Posterior cingulate gyrus (tissue), 11 donors: ENCODE results near the gene DPF1.

Experiments used
- DNase-seq, 10 donors: peaks; one replicate each; pipeline versions ENCODE4 v3.0.0 to v3.0.0-alpha.2; 2020 to 2021; ENCODE audit warnings: mixed read lengths in 3 of 10
- intact Hi-C: fragments of 100-400 bp; cut with DNase I; formaldehyde crosslinking; loops from one replicate; pipeline ENCODE4 v1.15.1; 2023

DPF1 gene

DNA sequence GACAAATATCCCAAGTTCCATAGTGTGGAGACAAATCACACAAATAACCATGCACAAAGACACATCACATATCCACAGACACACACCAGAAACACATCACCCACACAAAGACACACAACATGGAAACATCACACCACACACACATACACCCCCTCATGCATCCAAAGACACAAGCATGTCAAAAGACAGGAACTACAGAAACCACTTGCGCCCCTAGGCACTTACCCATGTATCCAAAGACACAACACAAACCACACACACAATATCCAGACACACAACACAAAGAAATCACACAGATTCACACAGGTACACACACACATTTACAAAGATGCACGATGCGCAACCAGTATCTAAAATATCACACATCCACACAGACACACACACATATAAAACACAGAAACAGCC lies 901 bp downstream of the DPF1 start:
- no peak for DNase-seq
- intact Hi-C loops = no loop called here

DNA sequence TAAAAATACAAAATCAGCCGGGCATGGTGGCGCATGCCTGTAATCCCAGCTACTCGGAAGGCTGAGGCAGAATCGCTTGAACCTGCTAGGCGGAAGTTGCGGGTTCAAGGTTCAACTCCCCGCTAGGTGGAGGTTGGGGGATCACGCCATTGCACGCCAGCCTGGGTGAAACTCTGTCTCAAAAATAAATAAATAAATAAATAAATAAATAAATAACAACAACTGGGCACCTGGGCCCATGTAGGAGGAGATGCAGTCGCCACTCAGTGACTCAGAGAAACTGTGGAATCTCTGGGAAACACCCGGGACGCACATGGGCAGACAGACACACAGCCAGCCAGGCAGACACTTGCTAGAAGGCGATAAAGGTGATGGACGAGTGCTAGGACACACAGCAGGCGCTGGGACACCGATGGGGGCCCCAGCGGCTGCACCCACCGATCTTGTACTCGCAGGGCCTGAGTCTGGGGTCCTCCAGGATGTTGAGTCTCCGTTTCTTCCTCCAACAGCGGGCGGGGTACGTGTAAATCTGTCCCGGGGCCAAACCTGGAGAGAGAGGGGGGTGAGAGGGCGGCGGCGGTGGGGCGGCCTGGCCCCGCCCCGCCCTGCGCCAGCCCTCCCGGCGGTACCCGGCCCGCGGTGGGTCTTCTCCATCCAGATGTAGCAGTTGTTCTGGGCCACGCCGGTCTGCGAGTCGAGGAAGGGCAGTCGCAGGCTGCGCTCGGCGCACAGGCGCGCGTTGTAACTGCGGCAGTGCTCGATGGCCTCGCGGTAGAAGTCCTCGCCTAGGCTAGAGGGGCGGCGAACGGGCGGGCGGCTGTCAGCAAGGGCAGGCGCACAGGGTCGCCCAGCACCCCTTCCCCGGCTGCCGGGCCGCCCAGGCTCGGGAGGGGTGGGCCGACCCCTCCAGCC lies 1.8 kb downstream of the DPF1 start:
- no peak for DNase-seq
- intact Hi-C loops = no loop called here

DNA sequence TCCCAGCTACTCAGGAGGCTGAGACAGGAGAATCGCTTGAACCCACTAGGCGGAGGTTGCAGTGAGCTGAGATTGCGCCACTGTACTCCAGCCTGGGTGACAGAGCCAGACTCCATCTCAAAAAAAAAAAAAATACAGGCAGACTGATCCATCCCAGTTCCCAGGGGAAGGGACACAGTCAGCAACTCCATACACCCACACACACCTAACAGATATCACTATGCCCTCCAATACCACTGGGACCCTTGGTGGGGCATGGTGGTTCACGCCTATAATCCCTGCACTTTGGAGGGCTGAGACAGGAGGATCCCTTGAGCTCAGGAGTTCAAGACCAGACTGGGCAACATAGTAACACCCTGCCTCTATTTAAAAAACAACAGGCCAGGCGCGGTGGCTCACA lies 2.6 kb downstream of the DPF1 start:
- DNase-seq = no peak
- intact Hi-C loops = no loop called here

DNA sequence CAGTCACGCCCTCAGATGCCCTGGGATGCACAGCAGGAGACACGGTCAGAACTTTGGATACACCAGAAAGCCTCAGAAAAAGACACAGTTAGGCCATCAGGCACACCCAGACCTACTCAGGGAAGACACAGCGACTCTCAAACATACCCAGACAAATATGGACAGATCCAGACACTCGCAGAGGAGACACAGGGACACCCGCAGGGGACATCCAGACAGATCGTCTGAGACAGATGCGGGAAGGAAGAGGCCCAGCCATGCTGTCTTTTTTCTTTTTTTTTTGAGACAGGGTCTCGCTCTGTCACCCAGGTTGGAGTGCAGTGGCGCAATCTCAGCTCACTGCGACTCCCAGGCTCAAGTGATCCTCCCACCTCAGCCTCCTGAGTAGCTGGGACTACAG lies 4.8 kb downstream of the DPF1 start:
- intact Hi-C loops = no loop called here

DNA sequence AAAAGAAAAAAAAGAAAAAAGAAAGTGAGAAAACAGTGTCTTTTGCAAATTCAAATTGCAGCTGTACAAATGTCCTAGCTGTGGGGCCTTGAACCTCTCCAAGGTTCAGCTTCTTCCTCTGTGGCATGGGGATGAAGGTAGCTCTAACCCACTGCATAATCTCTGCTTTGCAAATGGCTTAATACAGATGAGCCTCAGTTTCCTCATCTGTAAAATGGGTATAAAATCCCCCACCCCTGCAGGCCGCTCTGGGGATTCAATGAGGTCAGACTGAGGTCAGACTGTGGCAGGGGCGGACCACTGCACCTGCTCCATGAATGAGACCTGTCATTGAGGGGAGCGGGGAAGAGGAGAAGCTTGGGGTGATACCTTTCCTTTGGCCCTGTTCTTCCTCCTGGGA lies 5.8 kb downstream of the DPF1 start:
- DNase-seq = no peak
- intact Hi-C loops = no loop called here

More for the DNA sequence above, 4.8 kb downstream of the DPF1 start:
- no peak for DNase-seq

DNA sequence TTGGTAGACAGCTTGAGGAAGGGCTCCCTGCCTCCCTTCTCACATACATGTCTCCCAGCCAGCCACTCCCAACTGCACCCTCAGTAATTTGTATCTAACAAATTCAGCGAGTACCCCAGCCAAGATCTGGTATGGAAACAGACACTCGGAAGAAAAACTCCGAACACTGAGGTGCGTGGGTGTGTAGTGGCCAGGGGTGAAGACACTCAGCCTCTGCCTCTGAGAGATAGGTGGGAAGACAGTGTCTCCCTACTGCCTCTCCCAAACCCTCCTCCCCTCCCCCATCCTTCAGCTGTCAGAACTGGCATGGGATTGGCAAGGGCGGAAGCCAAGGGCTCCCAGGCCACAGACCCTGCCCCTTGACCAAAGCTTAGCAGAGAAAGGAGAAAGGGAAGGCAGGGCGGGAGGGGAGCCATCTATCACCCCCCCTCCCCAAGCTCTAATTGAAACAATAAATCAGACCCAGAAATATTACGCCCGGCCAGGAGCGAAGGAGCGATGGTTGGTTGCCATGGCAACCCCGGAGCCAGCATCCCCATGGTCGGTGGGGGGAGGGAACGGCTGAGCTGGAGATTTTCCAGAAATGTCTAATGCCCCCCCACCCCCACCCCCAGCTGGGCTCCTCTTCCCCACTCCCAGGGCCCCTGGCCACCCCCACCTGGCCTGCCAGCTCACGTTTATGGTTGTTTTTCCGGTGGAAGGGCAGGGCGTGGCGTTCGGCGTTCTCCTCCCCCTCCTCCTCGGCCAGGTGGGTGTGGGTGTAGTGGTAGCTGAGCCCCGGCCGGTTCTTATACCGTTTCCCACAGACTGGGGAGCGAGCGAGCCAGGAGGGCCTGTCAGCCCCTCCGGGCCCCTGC lies 7.0 kb downstream of the DPF1 start:
- intact Hi-C loops = no loop called here
- no peak for DNase-seq

DNA sequence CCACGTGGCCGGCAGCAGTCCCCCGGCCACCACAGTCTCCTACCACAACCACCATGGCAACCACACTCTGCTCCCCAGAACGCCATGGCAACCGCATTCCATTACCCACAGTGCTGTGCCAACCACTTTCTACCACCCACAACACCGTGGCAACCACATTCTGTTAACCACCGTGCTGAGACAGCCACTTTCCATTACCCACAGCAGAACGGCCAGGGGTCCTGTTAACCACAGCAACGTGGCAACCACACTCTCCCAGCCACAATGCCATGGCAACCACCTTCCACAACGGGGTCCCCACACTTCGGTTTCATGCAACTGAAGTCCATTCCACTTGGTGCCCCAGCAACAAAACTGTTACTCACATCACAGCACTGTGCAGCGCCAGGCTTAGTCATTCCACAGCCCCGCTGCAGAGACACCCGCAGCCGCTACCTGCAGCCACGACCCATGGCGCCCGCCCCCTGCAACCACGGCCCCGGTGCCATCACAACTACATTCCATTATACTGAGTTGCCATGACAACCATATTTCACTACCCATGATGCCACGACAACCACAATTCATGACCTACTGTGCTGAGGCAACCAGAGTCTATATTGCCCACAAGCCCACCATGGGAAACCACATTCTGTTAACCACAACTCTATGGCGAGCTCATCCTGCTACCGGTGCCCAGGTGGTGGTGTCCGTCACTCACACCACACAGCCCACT lies 10.0 kb downstream of the DPF1 start:
- intact Hi-C loops = no loop called here
- DNase-seq = peak in 8 of 10 donors; percentile 39 to 94 (median 70)

DNA sequence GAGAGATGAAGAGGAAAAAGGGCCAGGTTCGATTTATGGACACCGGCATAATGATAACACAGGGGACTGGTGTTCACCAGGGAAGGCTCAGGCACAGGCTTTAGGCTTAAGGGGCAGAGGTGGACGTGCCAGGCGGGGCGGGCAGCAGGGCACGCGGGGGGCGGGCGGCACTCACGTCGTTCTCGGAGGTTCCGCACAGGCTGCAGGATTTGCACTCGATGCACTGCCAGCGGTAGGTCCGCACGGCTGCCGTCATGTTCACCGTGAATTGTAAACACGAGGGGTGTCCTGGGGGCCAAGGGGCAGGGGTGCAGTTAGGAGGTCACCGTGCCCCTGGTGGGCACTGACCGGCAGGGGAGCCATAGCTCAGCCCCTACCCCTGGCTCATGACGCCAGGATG lies 10.6 kb downstream of the DPF1 start:
- intact Hi-C loops = no loop called here
- DNase-seq = no peak

DNA sequence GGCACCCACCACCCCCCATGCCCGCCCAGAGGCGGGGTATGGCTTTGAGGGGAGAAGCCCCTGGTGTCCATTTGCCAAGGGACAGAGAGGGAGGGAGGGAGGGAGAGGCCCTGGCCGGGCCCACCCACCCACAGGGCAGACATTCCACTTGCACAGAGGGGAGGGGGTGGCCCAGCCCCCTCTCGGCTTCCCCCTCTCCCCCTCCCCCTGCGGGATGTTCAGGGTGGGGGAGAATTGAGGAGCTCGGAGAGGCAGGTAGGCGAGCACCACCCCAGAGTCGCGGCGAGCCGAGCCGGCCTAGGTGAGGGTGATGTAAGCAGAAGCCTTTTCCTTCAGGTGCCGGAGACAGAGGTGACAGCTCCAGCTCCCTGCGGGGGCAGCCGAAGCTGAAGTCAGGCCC lies 12.3 kb downstream of the DPF1 start:
- intact Hi-C loops = no loop called here
- no peak for DNase-seq

DNA sequence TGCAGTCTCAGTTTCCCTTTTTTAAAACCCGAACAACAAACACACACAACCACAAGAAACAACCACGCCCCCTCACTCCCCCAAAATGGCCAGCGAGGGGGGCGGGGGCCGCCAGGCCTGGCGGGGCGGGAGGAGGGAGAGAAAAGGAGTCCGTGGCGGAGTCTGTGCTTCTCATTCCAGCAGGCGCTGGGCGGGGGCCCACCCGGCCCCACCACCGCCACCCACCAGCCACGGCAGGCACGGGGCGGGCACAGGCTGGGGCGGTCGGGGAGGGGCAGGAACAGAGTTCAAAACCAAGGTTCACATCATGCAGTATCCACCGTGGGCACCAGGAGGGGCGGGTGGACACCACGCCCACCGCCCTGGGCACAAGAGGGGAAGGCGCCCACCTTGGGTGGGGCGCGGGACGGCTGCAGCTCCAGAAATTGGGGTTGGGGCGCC lies 12.9 kb downstream of the DPF1 start:
- DNase-seq = no peak
- intact Hi-C loops = no loop called here

DNA sequence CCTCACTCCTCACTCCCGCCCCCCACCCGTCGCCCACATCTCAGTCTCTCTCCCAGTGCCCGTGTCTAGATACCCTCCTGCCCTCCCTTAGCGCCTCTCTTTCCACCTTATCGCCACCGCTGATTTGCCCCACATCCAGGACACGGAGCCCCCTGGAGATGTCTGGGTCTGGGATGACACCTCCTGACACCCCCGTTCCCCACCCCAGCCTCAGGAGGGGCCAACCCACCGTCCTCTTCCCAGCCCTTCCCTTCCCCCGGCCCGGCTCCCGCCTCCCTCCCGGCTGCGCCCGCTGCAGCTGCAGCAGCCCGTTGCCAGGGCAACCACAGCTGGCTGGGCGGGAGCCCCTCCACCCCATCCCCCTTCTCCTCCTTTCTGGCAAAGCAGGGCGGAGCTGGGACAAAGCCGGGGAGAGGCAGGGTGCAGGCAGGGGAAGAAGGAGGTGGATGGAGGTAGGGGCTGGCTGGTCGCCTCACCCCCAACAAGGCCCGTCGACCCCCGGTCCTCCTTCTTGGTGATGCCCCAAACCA lies 13.5 kb downstream of the DPF1 start:
- peak; percentile 75 to 98 (median 88) for DNase-seq
- intact Hi-C loops = no loop called here

DNA sequence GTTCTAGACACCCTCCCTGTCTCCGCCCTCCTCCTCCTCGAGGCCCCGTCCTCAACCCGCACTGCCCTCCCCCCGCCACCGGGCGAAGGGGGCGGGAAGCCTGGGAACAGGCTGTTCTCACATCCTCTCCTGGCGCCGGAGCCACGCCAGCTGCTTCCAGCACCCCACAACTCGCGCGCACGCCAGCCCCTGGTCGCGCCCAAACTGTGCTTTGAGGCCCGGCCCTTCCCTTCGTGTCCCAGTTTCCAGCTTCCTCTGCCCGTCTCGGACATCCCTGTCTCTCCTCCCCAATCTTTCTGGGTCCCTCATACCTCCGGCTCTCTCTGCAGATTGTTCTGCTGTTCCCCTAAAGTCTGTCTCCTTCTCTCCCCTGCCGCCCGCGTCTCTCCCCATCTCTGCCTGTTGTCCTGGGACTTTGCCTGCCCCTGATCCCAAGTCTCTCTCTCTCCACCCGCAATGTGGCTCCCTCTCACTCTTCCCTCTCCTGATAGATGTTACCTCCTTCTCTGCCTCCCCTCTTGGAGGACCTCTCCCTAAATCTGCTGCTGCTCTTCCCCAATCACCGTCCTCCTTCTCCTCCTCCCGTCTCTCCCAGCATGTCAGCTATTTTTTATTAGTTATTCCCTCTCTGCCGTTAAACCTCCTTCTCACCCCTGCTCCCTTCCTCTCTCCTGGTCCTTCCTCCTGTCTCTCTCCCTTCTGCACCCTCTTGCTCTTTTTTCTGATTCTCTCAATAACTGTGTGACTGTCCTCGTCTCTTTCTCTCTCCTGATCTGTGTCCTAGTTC lies 14.2 kb downstream of the DPF1 start:
- DNase-seq = peak; percentile 62 to 98 (median 87)
- intact Hi-C loops = no loop called here

DNA sequence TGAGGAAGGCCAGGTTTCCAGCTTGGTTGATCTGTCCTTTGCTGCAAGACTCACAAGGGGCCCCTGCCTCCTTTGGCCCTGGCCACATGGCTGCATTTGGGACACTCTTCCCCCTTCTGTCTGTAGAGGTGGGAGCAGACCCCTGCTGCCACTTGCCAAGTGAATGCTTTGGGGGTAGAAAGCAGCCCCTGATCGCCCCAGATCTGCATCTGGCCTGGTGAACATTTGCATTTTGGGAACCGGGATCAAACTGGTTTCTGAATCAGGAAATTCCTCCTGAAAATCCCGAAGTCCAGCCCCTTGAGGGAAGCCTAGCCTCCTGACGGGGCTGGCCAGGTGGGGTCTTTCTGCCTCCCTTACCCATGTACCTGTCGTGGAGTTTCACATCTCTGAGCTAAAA lies 14.9 kb downstream of the DPF1 start:
- intact Hi-C loops = no loop called here
- DNase-seq = no peak

DNA sequence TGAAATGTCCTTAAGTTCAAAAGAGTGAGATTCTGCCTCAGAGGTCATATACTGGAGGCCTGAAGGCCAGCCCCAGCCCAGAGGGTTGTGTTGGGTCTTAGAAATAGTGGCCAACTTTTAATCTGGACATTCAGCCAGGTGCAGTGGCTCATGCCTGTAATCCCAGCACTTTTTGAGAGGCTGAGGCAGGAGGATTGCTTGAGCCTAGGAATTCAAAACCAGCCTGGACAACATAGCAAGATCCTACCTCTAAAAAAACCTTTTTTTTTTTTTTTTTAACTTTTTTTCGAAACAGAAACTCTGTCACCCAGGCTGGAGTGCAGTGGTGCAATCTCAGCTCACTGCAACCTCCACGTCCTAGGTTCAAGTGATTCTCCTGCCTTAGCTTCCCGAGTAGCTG lies 15.5 kb downstream of the DPF1 start:
- intact Hi-C loops = no loop called here
- no peak for DNase-seq

DNA sequence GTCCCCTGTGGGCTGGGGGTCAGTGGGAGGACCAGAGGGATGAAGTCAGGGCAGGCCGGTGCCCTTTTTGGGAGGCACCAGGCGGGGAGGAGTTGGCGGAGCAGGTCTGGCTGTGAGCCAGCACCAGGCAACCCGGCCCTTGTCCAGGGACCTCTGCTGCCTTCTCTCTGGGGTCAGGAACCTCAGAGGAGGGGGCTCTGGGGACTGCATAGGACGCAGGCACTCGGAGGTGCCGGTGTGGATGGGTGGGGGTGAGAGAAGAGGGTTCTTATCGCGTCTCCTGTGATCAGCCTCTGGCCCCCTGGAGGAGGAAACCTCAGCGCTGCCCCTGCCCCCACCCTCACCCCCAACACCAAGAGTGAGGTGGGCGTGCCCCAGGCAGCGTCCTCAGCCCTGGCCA lies 16.5 kb downstream of the DPF1 start:
- intact Hi-C loops = no loop called here
- DNase-seq = peak in 1 of 10 donors; percentile 79

DNA sequence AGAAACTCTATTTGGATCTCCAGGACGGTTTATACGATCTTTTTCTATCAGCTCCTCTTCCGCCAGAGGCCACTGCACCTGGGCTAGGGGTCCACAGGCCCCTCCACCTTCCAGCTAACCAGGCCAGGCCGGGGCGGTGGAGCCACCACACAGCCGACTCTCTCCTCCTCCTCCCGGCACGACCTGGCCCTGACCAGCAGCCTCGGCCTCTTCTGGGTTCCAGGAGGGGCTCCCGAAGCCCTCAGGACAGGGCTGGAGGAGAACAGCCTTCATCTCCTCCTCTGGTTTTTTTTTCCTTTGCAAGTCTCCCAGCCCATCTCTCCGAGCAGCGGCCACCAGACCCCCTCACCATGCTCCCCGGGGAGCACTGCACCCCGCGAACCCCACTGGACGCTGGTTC lies 17.1 kb downstream of the DPF1 start:
- intact Hi-C loops = no loop called here
- no peak for DNase-seq

DNA sequence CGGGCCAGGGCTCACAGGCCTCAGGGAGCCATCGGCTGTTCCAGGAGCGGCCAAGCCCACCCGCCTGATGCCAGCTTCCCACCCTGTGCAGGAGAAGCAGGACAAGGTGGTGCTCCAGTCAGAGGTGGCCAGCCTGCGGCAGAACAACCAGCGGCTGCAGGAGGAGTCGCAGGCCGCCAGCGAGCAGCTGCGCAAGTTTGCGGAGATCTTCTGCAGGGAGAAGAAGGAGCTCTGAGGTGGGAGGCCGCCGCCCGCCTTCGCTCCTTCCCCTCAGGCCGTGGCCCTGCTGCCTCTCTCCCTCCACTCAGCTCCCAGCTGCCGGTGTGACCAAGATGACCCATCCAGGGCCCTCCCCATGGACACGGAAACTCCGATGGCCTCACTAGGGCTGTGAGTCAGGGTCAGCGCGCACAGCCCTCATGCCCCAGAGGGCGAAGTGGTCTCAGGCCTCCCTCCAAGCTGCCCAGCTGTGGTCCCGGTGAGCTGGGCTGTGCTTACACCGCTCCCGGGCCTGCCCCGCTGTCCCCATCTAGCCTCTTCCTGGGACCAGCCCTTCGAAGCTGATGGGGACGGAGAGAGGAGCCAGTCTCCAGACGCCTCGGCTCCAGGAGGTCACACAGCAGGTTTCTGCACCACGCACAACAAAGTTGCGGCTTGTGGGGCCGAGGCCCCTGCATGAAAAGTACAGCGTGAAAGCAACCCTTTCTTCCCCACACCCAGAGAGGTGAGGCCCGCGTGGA lies 17.8 kb downstream of the DPF1 start:
- intact Hi-C loops = no loop called here
- no peak for DNase-seq

DNA sequence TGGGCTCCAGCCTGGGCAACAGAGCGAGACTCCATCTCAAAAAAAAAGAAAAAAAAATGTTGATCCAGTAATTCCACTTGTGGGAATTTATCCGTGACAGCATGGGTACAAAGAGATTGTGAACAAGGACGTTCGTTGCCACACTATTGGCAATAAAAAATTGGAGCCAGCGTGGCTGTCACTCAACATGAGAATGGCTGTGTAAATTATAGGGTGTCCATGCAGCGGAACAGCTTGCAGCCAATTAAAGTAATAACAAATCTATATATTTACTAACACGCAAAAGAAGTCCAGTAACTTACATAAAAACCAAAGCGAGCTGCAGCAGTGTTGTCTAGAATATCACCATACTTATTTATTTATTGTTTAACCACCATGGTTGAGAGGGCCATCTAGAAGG lies 19.3 kb downstream of the DPF1 start:
- no peak for DNase-seq
- intact Hi-C loops = no loop called here

DNA sequence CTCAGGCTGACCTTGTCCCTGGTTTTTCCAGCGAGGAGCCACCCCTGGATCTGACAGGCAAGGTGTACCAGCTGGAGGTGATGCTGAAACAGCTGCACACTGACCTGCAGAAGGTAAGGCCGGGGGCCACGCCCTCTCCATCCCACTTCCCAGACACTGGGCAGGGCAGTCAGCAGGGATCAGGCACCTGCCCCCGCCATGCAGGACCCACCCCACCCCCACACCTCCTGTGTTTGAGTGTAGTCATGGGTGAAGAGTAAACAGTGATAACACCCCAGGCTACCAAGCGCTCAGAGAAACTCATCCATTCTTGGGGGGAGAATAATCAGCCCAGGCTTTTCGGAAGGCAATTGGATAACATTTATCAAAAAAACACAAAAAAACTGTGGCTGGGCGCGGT lies 19.9 kb downstream of the DPF1 start:
- no peak for DNase-seq
- intact Hi-C loops = no loop called here
